ENCODE data around the gene TAS2R14. TPM values are rescaled to one million over a fixed set of nuclear protein-coding genes. Genes with fewer than 3 reads are reported as not detected.

TAS2R14 gene
- total RNA-seq, 2 donors from 2014 or later: 2.0 to 8.1 TPM

GRCh38 chr12:10959804-10960203 lies 20.7 kb upstream of the TAS2R14 start:
- H3K9me3 ChIP-seq (ENCODE audit: control insufficient read depth, low read length): no peaks in the 10 kb centered on the region
- H3K36me3 Mint-ChIP-seq (ENCODE audit: low read depth): peaks cover 37% of the 10 kb centered on the region
- no peaks in the 10 kb centered on the region for H3K27me3 Mint-ChIP-seq (ENCODE audit: insufficient read depth)
- no peak overlapping the region for H3K9ac ChIP-seq (ENCODE audit: extremely low read depth, low read length, poor library complexity, severe bottlenecking)
- H3K27ac ChIP-seq (ENCODE audit: low read depth, low read length): no peak overlapping the region
- 75 to 94% methylated on average over 2 of the region's 2 CpGs for whole genome bisulfite sequencing, 2 experiments (ENCODE audit: insufficient coverage in 1 of 2, insufficient read length in 1 of 2)
- DNase-seq: no peak
- peaks cover 24% of the 10 kb centered on the region for H3K9me3 Mint-ChIP-seq
- no peaks in the 10 kb centered on the region for H3K27me3 ChIP-seq (ENCODE audit: control insufficient read depth, insufficient read depth, low read length, poor library complexity, severe bottlenecking)
- no peak overlapping the region for H3K4me3 Mint-ChIP-seq
- H3K4me1 Mint-ChIP-seq: peaks cover 6% of the 10 kb centered on the region
- H3K4me3 ChIP-seq (ENCODE audit: low read length): no peak overlapping the region
- H3K36me3 ChIP-seq (ENCODE audit: control insufficient read depth, insufficient read depth, low read length): no peaks in the 10 kb centered on the region
- no peaks in the 10 kb centered on the region for H3K4me1 ChIP-seq (ENCODE audit: control insufficient read depth, insufficient read depth, low read length)
- no peak for TF ChIP-seq CTCF (conservative IDR thresholded peaks at IDR 0.05)
- H3K27ac Mint-ChIP-seq: no peak overlapping the region

GRCh38 chr12:10957741-10958140 lies 18.7 kb upstream of the TAS2R14 start:
- Histone ChIP-seq H3K36me3 (ENCODE audit: control insufficient read depth, insufficient read depth, low read length) (no peaks in the 10 kb centered on the region), H3K4me3 (ENCODE audit: low read length) (no peak overlapping the region), H3K4me1 (ENCODE audit: control insufficient read depth, insufficient read depth, low read length) (no peaks in the 10 kb centered on the region), H3K27me3 (ENCODE audit: control insufficient read depth, insufficient read depth, low read length, poor library complexity, severe bottlenecking) (no peaks in the 10 kb centered on the region), H3K9me3 (ENCODE audit: control insufficient read depth, low read length) (no peaks in the 10 kb centered on the region), H3K9ac (ENCODE audit: extremely low read depth, low read length, poor library complexity, severe bottlenecking) (no peak overlapping the region), H3K27ac (ENCODE audit: low read depth, low read length) (no peak overlapping the region)
- Mint-ChIP-seq H3K27ac (no peak overlapping the region), H3K4me1 (peaks cover 5% of the 10 kb centered on the region), H3K27me3 (ENCODE audit: insufficient read depth) (no peaks in the 10 kb centered on the region), H3K36me3 (ENCODE audit: low read depth) (peaks cover 38% of the 10 kb centered on the region), H3K4me3 (no peak overlapping the region), H3K9me3 (peaks cover 28% of the 10 kb centered on the region)
- no peak for TF ChIP-seq CTCF (conservative IDR thresholded peaks at IDR 0.05)
- no peak for DNase-seq

- DNase-seq: no peak
- Mint-ChIP-seq H3K4me1 (peaks cover 5% of the 10 kb centered on the region), H3K9me3 (peaks cover 29% of the 10 kb centered on the region), H3K4me3 (no peak overlapping the region), H3K27ac (no peak overlapping the region), H3K36me3 (ENCODE audit: low read depth) (peaks cover 33% of the 10 kb centered on the region), H3K27me3 (ENCODE audit: insufficient read depth) (no peaks in the 10 kb centered on the region)
- no peaks in the 10 kb centered on the region for H3K27me3 ChIP-seq (ENCODE audit: control insufficient read depth, insufficient read depth, low read length, poor library complexity, severe bottlenecking)
- H3K27ac ChIP-seq (ENCODE audit: low read depth, low read length): no peak overlapping the region
- H3K9me3 ChIP-seq (ENCODE audit: control insufficient read depth, low read length): no peaks in the 10 kb centered on the region
- H3K36me3 ChIP-seq (ENCODE audit: control insufficient read depth, insufficient read depth, low read length): no peaks in the 10 kb centered on the region
- H3K4me3 ChIP-seq (ENCODE audit: low read length): no peak overlapping the region
- no peaks in the 10 kb centered on the region for H3K4me1 ChIP-seq (ENCODE audit: control insufficient read depth, insufficient read depth, low read length)
- TF ChIP-seq CTCF (conservative IDR thresholded peaks at IDR 0.05): no peak
- H3K9ac ChIP-seq (ENCODE audit: extremely low read depth, low read length, poor library complexity, severe bottlenecking): no peak overlapping the region
Measured at GRCh38 chr12:10956085-10956484, 17.0 kb upstream of the TAS2R14 start.

All from endodermal cell (in vitro differentiated cells).